ENCODE measurements around the gene TTC17.
"Not testable (repeated sequence)": the region's sequence is repeated elsewhere in the genome, so short reads cannot be mapped to it uniquely, and the experiment has no call there.

TTC17 gene

DNA sequence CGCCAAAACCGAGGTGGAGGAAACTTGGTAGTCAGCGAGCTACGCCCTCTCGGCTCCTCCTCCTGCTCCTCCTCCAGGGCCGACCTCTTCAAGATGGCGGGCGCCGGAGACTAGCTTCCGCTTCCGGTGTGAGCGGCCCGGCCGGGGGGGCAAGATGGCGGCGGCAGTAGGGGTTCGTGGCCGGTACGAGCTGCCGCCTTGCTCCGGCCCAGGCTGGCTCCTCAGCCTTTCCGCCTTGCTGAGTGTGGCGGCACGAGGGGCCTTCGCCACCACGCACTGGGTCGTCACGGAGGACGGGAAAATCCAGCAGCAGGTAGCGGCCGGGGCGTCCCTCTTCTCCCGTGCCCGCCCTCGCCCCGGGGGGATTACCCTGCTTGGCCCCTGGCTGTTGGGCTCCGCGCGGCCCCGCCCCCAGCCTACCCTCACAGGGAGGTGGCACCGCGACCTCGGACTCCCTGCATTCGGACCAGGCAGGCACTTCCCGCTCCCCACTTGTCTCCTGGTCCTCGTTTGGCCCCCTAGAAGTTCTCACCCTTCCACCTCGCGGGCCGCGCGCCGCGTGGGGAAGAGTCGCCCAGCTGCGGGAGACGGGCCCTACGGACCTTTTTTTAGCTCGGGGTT, at the start of gene TTC17:
Gene TTC17, plus strand, starts transcription at position 120 of the 621 bp plus-strand sequence. Its CDS starts 35 bp downstream, at position 155.
- peak; percentile 95 for DNase-seq

DNA sequence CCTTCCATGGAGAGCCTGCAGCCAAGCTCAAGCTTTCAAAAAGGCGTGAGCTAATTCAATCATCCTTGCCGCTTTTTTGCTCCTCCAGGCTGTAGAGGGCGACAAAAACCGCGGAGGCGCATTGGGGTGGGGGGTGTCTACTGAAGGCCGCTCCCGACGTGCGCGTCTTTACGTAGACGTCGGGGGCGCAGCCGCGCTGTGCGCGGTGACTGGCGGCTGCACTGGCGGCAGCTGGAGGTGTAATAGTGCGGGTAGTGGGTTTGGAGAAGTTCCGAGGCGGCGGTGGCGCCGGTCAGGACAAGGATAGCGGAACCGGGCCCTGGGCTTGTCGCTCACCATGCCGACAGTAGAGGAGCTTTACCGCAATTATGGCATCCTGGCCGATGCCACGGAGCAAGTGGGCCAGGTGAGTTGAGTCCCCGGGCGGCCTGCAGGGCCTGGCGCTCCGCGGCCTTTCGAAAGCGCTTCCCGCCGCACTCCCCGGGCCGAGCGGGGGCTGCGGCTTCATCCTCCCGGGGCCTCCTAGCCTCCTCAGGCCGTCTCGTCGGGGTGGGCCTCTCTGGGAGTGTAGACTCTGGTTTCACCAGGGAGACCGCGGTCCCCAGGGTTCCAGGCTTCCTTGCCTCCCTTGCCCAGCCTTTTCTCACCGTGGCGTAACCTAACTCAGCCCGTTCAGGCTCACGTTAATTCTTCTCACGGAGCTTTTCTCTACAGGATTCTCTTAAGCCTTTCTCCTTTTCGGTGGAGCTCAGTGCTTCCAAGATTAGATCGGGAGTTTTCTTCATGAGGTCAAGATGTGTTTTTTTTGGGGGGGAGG, 46.7 kb upstream of the TTC17 start, which contains the start of gene API5:
Gene API5, plus strand, starts transcription at position 206 of the 817 bp plus-strand sequence. Its CDS starts 132 bp downstream, at position 338.
- peak; percentile 92 for DNase-seq

- no peak for DNase-seq
These were observed 42.8 kb upstream of the TTC17 start for GRCh38 chr11:43315966-43316365.

GRCh38 chr11:43316451-43316850, 42.3 kb upstream of the TTC17 start:
- no peak for DNase-seq

DNA sequence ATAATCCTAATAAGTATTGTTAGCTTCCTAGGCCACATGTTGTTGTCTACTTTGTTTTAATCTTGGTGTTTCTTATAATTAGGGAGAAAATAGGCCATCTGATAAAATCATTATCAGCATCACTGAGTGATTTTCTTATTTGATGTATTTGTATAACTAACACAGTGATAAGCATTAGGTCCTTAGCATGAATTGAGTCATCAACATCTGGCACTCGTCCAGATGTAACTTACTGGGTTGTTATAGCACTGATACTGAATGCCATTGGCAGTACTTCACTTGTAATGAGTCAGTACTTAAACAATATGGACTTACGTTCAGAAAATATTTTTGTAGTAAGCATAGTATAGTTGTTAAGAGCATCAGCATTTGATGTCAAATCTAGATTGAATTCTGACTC, 30.7 kb upstream of the TTC17 start:
- DNase-seq = no peak

- no peak for DNase-seq
These were observed 30.2 kb upstream of the TTC17 start for GRCh38 chr11:43328482-43328881.

DNA sequence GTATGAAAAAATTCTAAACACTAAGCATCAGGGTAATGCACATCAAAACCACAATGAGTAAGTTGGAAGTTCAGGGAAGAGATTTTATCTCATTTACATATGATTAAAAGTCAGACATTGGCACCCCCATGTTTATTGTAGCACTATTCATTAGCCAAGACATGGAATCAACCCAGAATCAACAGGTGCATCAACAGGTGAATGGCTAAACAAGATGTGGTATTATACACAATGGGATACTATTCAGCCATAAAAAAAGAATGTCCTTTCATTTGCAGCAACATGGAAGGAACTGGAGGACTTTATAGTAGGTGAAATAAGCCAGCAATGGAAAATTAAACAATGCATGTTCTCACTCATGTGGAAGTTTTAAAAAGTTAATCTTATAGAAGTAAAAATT, 17.6 kb upstream of the TTC17 start:
- DNase-seq = no peak

DNA sequence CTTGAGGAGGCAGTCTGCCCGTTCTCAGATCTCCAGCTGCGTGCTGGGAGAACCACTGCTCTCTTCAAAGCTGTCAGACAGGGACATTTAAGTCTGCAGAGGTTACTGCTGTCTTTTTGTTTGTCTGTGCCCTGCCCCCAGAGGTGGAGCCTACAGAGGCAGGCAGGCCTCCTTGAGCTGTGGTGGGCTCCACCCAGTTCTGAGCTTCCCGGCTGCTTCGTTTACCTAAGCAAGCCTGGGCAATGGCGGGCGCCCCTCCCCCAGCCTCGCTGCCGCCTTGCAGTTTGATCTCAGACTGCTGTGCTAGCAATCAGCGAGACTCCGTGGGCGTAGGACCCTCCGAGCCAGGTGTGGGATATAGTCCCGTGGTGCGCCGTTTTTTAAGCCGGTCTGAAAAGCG, 7.3 kb upstream of the TTC17 start:
- DNase-seq = not testable (repeated sequence)

- no peak for DNase-seq
These were observed 4.4 kb upstream of the TTC17 start for GRCh38 chr11:43354311-43354710.

- DNase-seq = no peak
These were observed 2.4 kb upstream of the TTC17 start for GRCh38 chr11:43356336-43356735.

DNA sequence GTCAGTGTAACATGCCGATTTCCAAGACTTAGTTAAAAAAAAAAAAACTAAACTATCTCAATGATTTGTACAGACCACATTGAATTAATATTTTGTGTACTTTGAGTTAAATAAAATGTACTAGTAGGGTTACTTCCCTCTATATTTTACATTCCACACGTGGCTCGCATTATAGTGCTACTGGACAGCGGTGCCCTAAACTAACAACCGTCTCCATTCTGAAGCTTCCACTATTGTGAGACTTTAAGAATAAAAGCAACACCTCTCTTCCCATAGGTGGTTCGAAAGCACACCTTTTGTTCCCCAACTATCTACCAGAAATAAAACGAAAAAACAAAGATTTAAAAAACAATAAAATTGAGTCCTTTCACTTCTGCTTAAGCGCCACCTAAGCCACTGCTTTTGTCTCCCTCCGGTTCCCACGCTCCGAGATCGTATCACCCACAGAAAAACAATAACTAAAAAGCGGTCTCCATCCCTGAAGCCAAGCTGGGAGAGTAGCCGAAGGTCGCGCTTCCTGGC, 380 bp upstream of the TTC17 start:
- no peak for DNase-seq

DNA sequence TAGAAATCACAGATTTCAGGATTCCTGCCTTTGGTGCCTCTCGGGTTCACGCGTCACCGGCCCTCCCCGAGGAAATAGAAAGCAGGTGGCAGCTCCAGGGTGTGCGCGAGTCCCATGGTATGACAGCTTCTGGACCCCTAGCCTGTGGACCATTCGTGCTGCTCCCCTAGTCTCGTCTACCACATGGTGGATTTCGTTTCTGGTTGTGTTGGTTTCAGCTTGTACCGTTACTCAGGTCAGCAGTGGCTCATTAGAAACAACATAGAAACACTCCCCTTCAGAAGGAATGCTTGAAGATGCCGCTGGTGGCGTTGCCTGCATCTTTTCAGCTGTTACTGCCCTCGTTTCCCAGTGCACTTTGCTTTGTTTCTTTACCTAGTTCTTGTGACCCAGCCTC, 700 bp downstream of the TTC17 start:
- no peak for DNase-seq

GRCh38 chr11:43360361-43361032, 1.8 kb downstream of the TTC17 start:
- no peak for DNase-seq

- no peak for DNase-seq
These were observed 8.0 kb downstream of the TTC17 start for GRCh38 chr11:43366677-43367076.

GRCh38 chr11:43367382-43368178, 8.9 kb downstream of the TTC17 start:
- no peak for DNase-seq

- no peak for DNase-seq
These were observed 17.3 kb downstream of the TTC17 start for GRCh38 chr11:43376065-43376464.

GRCh38 chr11:43376594-43376993, 17.9 kb downstream of the TTC17 start:
- DNase-seq = no peak

GRCh38 chr11:43377389-43377788, 18.7 kb downstream of the TTC17 start:
- no peak for DNase-seq

DNA sequence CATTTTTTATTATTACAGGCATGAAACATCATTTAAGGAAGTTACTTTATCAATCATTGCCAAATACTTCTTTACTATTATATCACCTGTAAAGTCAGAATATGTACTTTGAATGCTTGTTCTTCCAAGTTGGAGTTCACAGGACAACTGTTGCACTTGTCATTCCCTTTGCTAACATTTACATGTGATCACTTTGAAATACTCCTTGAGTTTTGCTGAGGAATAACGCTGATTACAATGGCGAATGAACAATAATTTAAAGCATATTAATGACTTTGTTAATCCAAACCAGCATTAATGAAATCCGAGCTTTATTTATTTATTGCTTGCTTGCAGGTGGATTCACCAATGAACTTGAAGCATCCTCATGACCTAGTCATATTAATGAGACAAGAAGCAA, 20.2 kb downstream of the TTC17 start:
- DNase-seq = no peak

DNA sequence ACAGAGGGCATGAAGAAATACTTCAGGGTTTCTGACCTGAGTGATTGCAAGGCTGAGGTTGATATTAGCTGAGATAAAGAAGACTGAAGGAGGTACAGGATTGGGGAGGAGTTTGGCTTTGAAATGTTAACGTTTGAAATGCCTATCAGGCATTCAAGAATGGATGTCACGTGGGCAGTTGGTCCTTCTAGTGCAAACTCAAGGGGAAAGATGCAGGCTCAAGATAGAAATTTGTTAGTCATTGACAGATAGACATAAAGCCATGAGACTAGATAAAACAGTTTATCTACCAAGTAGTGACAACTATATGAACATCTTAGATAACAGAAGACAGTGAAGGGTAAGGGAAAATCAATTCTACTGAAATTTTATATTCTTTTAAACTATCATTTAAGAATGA, 23.1 kb downstream of the TTC17 start:
- DNase-seq = no peak

GRCh38 chr11:43382614-43383013, 23.9 kb downstream of the TTC17 start:
- DNase-seq = no peak

DNA sequence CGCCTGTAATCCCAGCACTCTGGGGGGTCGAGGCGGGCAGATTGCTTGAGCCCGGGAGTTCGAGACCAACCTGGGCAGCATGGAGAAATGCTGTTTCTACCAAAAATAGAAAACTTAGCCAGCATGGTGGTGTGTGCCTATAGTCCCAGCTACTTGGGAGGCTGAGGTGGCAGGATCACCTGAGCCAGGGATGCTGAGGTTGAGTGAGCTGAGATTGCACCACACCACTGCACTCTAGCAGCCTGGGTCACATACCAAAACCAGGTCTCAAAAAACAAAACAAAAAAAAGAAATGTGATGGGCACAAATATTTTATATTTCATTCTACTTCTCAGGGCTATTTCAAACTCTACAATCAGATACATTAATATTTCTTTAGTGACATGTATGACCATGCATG, 25.7 kb downstream of the TTC17 start:
- DNase-seq = no peak

DNA sequence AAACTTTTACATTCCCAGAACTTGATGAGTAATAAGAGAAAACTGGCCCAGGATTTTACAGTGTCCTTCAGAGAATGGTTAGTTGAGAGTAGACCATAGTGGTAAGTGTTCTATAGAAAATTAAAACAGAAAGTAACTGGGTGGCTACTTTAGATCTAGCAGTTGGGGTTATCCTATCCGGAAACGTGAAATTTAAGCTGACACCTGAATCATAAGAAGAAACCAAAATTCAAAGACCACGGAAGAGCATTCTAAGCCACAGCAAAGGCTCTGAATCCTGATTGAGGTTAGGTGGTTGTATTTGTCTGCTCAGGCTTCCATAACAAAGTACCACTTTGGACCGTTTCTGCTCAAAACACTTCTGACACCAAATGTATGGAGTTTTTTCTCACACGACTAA, 34.0 kb downstream of the TTC17 start:
- no peak for DNase-seq

Measured in CD4-positive, alpha-beta T cell treated with Interleukin-6 for 4 hours (primary cell).